ENCODE measurements around the gene CAMTA1. TPM values are rescaled to one million over a fixed set of nuclear protein-coding genes. Genes with fewer than 3 reads are reported as not detected.

Gene CAMTA1
- total RNA-seq, 1 experiment from 2014 or later: 82.2 TPM

GRCh38 chr1:7319196-7319595 lies 533.9 kb downstream of the CAMTA1 start:
- ChIA-PET CTCF (interaction anchor here (0.7 kb wide), 1 partner anchor 1142 kb away, joined by 3 read pairs; no protein-coding TSS in a partner anchor), POLR2A (interaction anchor here (0.5 kb wide), 1 partner anchor 698 kb away, joined by 5 read pairs; no protein-coding TSS in a partner anchor)
- no peak overlapping the region for H3K4me3 ChIP-seq (ENCODE audit: low read depth in 2 of 2, low read length in 2 of 2)
- no peaks in the 10 kb centered on the region for H3K4me1 ChIP-seq (ENCODE audit: control insufficient read depth, insufficient read depth, low read length)
- TF ChIP-seq, protein P1, sequence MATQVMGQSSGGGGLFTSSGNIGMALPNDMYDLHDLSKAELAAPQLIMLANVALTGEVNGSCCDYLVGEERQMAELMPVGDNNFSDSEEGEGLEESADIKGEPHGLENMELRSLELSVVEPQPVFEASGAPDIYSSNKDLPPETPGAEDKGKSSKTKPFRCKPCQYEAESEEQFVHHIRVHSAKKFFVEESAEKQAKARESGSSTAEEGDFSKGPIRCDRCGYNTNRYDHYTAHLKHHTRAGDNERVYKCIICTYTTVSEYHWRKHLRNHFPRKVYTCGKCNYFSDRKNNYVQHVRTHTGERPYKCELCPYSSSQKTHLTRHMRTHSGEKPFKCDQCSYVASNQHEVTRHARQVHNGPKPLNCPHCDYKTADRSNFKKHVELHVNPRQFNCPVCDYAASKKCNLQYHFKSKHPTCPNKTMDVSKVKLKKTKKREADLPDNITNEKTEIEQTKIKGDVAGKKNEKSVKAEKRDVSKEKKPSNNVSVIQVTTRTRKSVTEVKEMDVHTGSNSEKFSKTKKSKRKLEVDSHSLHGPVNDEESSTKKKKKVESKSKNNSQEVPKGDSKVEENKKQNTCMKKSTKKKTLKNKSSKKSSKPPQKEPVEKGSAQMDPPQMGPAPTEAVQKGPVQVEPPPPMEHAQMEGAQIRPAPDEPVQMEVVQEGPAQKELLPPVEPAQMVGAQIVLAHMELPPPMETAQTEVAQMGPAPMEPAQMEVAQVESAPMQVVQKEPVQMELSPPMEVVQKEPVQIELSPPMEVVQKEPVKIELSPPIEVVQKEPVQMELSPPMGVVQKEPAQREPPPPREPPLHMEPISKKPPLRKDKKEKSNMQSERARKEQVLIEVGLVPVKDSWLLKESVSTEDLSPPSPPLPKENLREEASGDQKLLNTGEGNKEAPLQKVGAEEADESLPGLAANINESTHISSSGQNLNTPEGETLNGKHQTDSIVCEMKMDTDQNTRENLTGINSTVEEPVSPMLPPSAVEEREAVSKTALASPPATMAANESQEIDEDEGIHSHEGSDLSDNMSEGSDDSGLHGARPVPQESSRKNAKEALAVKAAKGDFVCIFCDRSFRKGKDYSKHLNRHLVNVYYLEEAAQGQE (IDR thresholded peaks at IDR 0.05; ENCODE audit: insufficient read depth in 1 of 2, low read depth in 2 of 2, low read length in 1 of 2): no peak
- TF ChIP-seq SIN3A (IDR thresholded peaks at IDR 0.05; ENCODE audit: borderline replicate concordance, insufficient read depth, low read depth, low read length) (no peak), POLR2AphosphoS5 (IDR thresholded peaks at IDR 0.05; ENCODE audit: low read depth, low read length) (no peak), CTCF (IDR thresholded peaks at IDR 0.05) (no peak), TCF7L2 (IDR thresholded peaks at IDR 0.05; ENCODE audit: low read depth, low read length) (no peak)
- intact Hi-C loops (cut with micrococcal nuclease; ENCODE audit: unreplicated experiment): no loop called here
- no peak for ATAC-seq
- no TSS peak for BruUV-seq (replicated peaks)
- H3K9me3 ChIP-seq (ENCODE audit: control insufficient read depth, insufficient read depth, low read depth, low read length): no peaks in the 10 kb centered on the region
- no peaks in the 10 kb centered on the region for H3K36me3 ChIP-seq (ENCODE audit: control insufficient read depth, insufficient read depth, low read length)
- no peak for DNase-seq (ENCODE audit: low read depth, low spot score)
- H3K27me3 ChIP-seq (ENCODE audit: control insufficient read depth, insufficient read depth, low read length): no peaks in the 10 kb centered on the region
- H3K27ac ChIP-seq (ENCODE audit: low read length): no peak overlapping the region
- in situ Hi-C loops (cut with HindIII; ENCODE audit: low pct_unique_long_range_greater_than_20kb, low sequenced_read_pairs): no loop called here

DNA sequence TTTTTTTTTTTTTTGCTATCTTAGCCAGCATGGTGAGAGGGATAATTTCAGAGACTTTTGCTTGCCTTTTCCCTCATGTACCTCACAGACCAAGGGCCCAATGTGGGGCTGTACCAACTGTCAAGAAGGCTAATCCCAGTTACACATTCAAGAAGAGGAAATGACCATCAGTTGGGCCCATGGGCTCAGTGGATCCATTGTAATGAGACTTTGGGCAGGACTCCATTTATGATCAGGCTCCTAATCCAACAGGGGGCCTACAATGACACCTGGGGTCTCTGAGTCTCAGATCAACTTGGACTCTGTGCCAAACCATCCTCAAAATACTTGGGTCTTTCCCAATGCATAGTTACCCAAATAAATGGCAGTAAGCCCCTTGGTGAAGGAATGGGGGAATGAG lies 535.4 kb downstream of the CAMTA1 start:
- DNase-seq (ENCODE audit: low read depth, low spot score) (no peak), ATAC-seq (no peak)
- Histone ChIP-seq H3K4me3 (ENCODE audit: low read depth in 2 of 2, low read length in 2 of 2) (no peak overlapping the region), H3K36me3 (ENCODE audit: control insufficient read depth, insufficient read depth, low read length) (no peaks in the 10 kb centered on the region), H3K27ac (ENCODE audit: low read length) (no peak overlapping the region), H3K4me1 (ENCODE audit: control insufficient read depth, insufficient read depth, low read length) (no peaks in the 10 kb centered on the region), H3K9me3 (ENCODE audit: control insufficient read depth, insufficient read depth, low read depth, low read length) (no peaks in the 10 kb centered on the region), H3K27me3 (ENCODE audit: control insufficient read depth, insufficient read depth, low read length) (no peaks in the 10 kb centered on the region)
- ChIA-PET CTCF (no interaction called here), POLR2A (no interaction called here)
- in situ Hi-C loops (cut with HindIII; ENCODE audit: low pct_unique_long_range_greater_than_20kb, low sequenced_read_pairs) (no loop called here), intact Hi-C loops (cut with micrococcal nuclease; ENCODE audit: unreplicated experiment) (no loop called here)
- no TSS peak for BruUV-seq (replicated peaks)
- TF ChIP-seq POLR2AphosphoS5 (IDR thresholded peaks at IDR 0.05; ENCODE audit: low read depth, low read length) (no peak), TCF7L2 (IDR thresholded peaks at IDR 0.05; ENCODE audit: low read depth, low read length) (no peak), CTCF (IDR thresholded peaks at IDR 0.05) (no peak)
- TF ChIP-seq, protein P1 (IDR thresholded peaks at IDR 0.05; ENCODE audit: insufficient read depth in 1 of 2, low read depth in 2 of 2, low read length in 1 of 2): no peak
